Fibroblast of lung (primary cell): ENCODE results near the gene MUTYH. TPM values are rescaled to one million over a fixed set of nuclear protein-coding genes. Genes with fewer than 3 reads are reported as not detected.

Experiments used
- DNase-seq, 2 donors: peaks; one replicate each; pipeline versions ENCODE4 v3.0.0 to v3.0.0-alpha.2; 2010; ENCODE audit warnings: low read depth in 2 of 2
- H2AFZ ChIP-seq: 2 replicates; pipeline ENCODE4 v1.5.1; 2012; ENCODE audit warnings: low read length, control low read depth, inconsistent platforms
- H3K27ac ChIP-seq: 2 replicates; pipeline ENCODE4 v1.5.1; 2011; ENCODE audit warnings: low read length, control low read depth; ENCODE audit not compliant: insufficient read depth
- H3K27me3 ChIP-seq: 2 replicates; pipeline ENCODE4 v1.5.1; 2011; ENCODE audit warnings: mild to moderate bottlenecking, low read length; ENCODE audit not compliant: control insufficient read depth, insufficient read depth
- H3K36me3 ChIP-seq: 2 replicates; pipeline ENCODE4 v1.5.1; 2011; ENCODE audit warnings: low read length; ENCODE audit not compliant: control insufficient read depth, insufficient read depth
- H3K4me1 ChIP-seq: 2 replicates; pipeline ENCODE4 v1.5.1; 2011; ENCODE audit warnings: low read length; ENCODE audit not compliant: control insufficient read depth, insufficient read depth; ENCODE audit errors: extremely low read depth
- H3K4me2 ChIP-seq: 2 replicates; pipeline ENCODE4 v1.5.1; 2011; ENCODE audit warnings: low read length, control low read depth; ENCODE audit not compliant: insufficient read depth; ENCODE audit errors: extremely low read depth
- H3K4me3 ChIP-seq, 4 experiments: fragments of 200-600 bp in 1 of 4; sonication (generic) in 1 of 4; replicated peaks in 1 of 4; 2 replicates each; pipeline ENCODE4 v1.5.1; 2011 to 2016; ENCODE audit warnings: low read length in 4 of 4, low read depth in 3 of 4, mild to moderate bottlenecking in 3 of 4, control low read depth in 2 of 4, inconsistent platforms in 1 of 4, mixed read lengths in 1 of 4; ENCODE audit not compliant: insufficient read depth in 1 of 4; ENCODE audit errors: control extremely low read depth in 1 of 4
- H3K79me2 ChIP-seq: 2 replicates; pipeline ENCODE4 v1.5.1; 2012; ENCODE audit warnings: mild to moderate bottlenecking, low read length, inconsistent platforms; ENCODE audit not compliant: control insufficient read depth, insufficient read depth
- H3K9ac ChIP-seq: 2 replicates; pipeline ENCODE4 v1.5.1; 2011; ENCODE audit warnings: mild to moderate bottlenecking, low read length, control low read depth; ENCODE audit not compliant: insufficient read depth
- H3K9me3 ChIP-seq: 2 replicates; pipeline ENCODE4 v1.5.1; 2012; ENCODE audit warnings: low read depth, low read length; ENCODE audit not compliant: control insufficient read depth, insufficient read depth
- H4K20me1 ChIP-seq: 2 replicates; pipeline ENCODE4 v1.5.1; 2011; ENCODE audit warnings: low read length; ENCODE audit not compliant: control insufficient read depth, insufficient read depth; ENCODE audit errors: extremely low read depth
- CTCF ChIP-seq, 2 donors: IDR thresholded peaks in 1 of 2; conservative IDR thresholded peaks in 1 of 2; 1 replicate in 1 of 2; 2 replicates in 1 of 2; pipeline ENCODE4 v1.5.1; 2011 to 2012; ENCODE audit warnings: low read length in 2 of 2, control low read depth in 1 of 2, inconsistent platforms in 1 of 2, low read depth in 1 of 2, mild to moderate bottlenecking in 1 of 2
- EZH2 ChIP-seq: IDR thresholded peaks from 2 replicates; pipeline ENCODE4 v1.5.1; 2012; ENCODE audit warnings: low read length, control low read depth, mild to moderate bottlenecking; ENCODE audit errors: missing control alignments
- polyA plus RNA-seq, 2 donors: library from polyadenylated mRNA; depleted of rRNA in 1 of 2; stranded (reverse) in 1 of 2; unstranded in 1 of 2; fragments of >200 nt; gene quantifications; 2 replicates each; pipeline ENCODE4 v1.2.1, GENCODE V29; 2011 to 2012; ENCODE audit warnings: missing spikeins in 1 of 2
- total RNA-seq: library from RNA; depleted of rRNA; stranded (reverse); fragments of >200 nt; gene quantifications from 2 replicates; pipeline ENCODE4 v1.2.1, GENCODE V29; 2014

Gene MUTYH
- total and polyA plus RNA-seq, 2 donors (not counting 1 experiment from before 2014, with no cell fraction given): 3.8 to 15.7 TPM

DNA sequence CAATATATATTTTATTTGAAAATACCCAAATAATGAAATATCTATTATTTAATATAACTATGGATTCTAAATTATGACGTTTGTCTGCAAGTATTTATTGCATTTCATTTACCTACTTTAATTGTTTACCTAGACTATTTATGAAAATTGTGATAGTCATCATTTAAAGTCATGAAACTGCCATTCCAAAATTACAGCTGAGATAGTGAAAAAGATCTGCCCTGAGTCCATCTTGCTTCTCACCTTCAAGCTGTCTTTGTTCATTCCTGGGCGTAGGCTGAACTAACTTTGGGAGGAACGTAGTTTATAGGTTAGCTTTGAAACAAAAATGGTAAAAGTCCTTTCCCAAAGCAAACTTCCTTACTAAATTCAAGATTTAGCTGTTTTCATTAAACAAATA is 26.0 kb downstream of the MUTYH start:
- H3K9me3 ChIP-seq: no peaks in the 10 kb centered on the region
- H3K9ac ChIP-seq: no peak overlapping the region
- H3K4me2 ChIP-seq: no peak overlapping the region
- no peaks in the 10 kb centered on the region for H3K36me3 ChIP-seq
- H3K27me3 ChIP-seq: no peaks in the 10 kb centered on the region
- no peaks in the 10 kb centered on the region for H3K79me2 ChIP-seq
- DNase-seq: no peak
- H3K4me1 ChIP-seq: no peaks in the 10 kb centered on the region
- no peak overlapping the region for H3K4me3 ChIP-seq
- H3K27ac ChIP-seq: no peak overlapping the region
- H2AFZ ChIP-seq: no peak overlapping the region
- H4K20me1 ChIP-seq: no peaks in the 10 kb centered on the region
- TF ChIP-seq EZH2 (no peak), CTCF (conservative IDR thresholded peaks at IDR 0.05 in 1 of 2, IDR thresholded peaks at IDR 0.05 in 1 of 2; ENCODE audit: low read depth in 1 of 2, low read length in 2 of 2) (no peak)

DNA sequence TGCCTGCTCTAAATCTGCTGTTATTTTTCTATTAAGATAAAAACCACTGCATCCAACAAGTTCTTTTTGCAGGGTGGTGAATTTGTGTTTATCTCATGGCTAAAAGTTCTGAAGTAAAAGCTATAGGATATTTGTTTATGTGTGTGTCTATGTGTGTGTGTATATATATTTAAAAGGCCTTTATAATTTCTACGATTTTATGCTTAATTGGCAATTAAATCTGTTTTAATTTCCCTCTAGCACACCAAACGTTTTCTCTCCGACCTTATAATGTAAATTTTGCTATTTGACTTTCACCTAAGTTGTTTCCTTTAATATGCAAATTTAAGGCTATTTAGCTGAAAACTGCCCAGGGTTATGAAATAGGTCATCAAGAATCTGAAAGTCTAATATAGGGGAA is 33.3 kb downstream of the MUTYH start:
- Histone ChIP-seq H3K36me3 (no peaks in the 10 kb centered on the region), H3K4me2 (no peak overlapping the region), H3K27me3 (no peaks in the 10 kb centered on the region), H3K4me3 (no peak overlapping the region), H3K9me3 (no peaks in the 10 kb centered on the region), H4K20me1 (no peaks in the 10 kb centered on the region), H3K27ac (no peak overlapping the region), H3K9ac (no peak overlapping the region), H3K4me1 (peaks cover 4% of the 10 kb centered on the region), H2AFZ (no peak overlapping the region), H3K79me2 (no peaks in the 10 kb centered on the region)
- TF ChIP-seq EZH2 (no peak), CTCF (conservative IDR thresholded peaks at IDR 0.05 in 1 of 2, IDR thresholded peaks at IDR 0.05 in 1 of 2; ENCODE audit: low read depth in 1 of 2, low read length in 2 of 2) (no peak)
- DNase-seq: no peak

GRCh38 chr1:45306319-45306718 is 33.9 kb downstream of the MUTYH start:
- Histone ChIP-seq H3K79me2 (no peaks in the 10 kb centered on the region), H3K4me1 (peaks cover 4% of the 10 kb centered on the region), H3K9ac (no peak overlapping the region), H2AFZ (no peak overlapping the region), H3K9me3 (no peaks in the 10 kb centered on the region), H3K4me2 (no peak overlapping the region), H4K20me1 (no peaks in the 10 kb centered on the region), H3K27me3 (no peaks in the 10 kb centered on the region), H3K4me3 (no peak overlapping the region), H3K36me3 (no peaks in the 10 kb centered on the region), H3K27ac (no peak overlapping the region)
- DNase-seq: peak in 1 of 2 donors; percentile 32
- no peak for TF ChIP-seq EZH2
- TF ChIP-seq CTCF (conservative IDR thresholded peaks at IDR 0.05 in 1 of 2, IDR thresholded peaks at IDR 0.05 in 1 of 2; ENCODE audit: low read depth in 1 of 2, low read length in 2 of 2): no peak
